Stomach (tissue), 4 donors: ENCODE measurements around the gene OR7D2.

ENCODE experiments used
- POLR2A ChIP-seq, 4 donors: fragments of 450-650 bp; IDR thresholded peaks; one replicate each; pipeline ENCODE4 v1.6.1; 2016; ENCODE audit warnings: antibody characterized with exemption in 4 of 4, control low read depth in 2 of 4, mild to moderate bottlenecking in 1 of 4, moderate library complexity in 1 of 4
- POLR2AphosphoS5 ChIP-seq, 3 donors: sonication (generic); formaldehyde crosslinking; IDR thresholded peaks; one replicate each; pipeline ENCODE4 v1.6.1; 2016; ENCODE audit warnings: antibody characterized with exemption in 3 of 3

GRCh38 chr19:9148697-9149096 is 30.1 kb upstream of the OR7D2 start:
- TF ChIP-seq POLR2A (IDR thresholded peaks at IDR 0.05) (no peak), POLR2AphosphoS5 (IDR thresholded peaks at IDR 0.05) (no peak)
